OCI-M2 (cell line): ENCODE measurements around the gene DMBT1.

Experiments used
- DNase-seq: peaks from one replicate; lab custom pipeline; 2025; ENCODE audit not compliant: unreplicated experiment; lab: John Stamatoyannopoulos, UW

The DMBT1 gene

DNA sequence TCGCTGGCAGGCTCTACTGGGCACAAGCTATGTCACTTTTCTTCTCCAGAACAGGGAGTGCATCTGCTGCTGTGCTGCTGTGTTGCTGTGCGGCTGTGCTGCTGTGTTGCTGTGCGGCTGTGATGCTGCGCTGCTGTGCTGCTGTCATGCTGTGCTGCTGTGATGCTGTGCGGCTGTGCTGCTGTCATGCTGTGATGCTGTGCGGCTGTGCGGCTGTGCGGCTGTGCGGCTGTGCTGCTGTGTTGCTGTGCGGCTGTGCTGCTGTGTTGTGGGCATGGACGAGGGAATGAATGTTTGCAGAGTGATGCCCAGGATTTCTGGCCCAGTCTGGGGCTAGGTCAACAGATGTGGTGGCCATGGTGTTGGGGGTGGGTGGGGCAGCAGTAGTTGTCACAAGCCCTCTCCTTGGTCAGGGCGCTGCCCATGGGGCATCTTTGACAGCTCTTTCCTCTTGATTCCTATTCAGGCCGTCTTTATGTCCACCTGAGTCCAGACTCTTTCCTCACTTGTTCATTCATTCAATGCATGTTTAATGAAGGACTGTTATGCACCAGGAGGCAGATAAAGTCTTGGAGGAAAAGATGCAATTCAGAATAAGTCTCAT lies 83.5 kb downstream of the DMBT1 start:
- no peak for DNase-seq

DNA sequence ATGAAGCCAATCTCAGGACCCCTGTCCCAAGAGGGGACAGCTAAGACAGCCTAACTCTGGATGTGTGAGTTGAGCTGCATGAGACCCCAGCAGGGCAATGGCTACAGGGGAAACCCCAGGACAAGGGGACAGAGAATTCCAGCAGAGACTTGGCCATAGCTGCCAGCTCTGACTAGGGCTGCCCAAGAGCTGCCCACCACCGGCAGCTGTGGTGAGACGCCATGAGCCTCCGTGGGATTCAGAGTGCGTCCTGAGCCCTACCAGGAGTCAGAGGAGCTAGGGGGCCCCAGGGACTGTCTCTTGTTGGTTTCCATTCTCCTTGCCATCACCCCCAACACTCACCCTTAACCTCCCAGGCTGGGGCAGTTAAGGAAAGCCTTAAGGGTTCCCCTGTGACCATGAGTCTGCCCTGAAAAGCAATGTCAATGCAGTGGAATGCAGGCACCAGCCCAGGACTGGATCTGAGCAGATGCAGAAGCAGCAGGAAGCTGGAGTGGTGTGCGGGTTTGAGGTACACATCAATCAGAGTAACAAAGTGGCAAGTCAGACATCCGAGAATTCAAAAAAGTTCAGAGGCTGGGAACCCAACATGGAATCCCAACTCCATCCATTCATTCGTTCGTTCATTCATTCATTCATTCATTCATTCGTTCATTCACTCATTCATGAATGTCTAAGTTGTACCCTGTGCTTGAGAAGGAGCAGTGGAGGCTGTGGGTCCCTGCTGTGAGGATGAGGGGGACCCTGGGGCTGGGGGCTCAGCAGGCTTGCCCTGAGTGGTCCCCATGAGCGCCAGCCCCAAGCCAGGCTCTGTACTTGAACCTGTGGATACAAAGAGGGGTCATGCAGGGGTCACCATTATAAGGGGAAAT lies 86.2 kb downstream of the DMBT1 start:
- no peak for DNase-seq

DNA sequence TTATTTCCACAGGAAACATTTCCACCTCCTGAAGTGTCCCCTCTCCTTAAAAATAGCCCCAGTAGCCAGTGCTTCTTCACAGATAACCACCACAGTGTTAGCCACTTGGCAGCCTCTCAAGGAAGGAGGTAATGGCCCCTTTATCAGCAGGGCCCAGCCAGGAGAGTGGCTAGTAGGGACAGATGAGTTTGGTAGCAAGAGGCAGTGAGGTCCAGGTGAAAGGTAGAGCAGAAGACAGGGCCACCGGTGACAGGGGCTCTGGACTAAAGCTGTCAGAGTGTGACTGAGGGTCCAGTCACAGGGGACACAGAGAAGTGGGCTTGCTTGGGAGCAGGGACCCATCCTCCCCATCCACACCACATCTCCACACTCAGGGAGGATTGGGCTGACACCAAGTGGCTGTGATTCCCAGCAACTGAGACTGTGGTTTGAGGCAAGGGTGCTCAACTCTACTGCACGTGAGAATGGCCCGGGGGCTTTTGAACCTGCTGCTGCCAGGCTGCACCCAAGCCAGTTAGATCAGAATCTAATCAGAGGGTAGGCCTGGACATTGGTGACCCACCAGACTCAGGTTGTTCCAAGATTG lies 86.9 kb downstream of the DMBT1 start:
- DNase-seq, result no peak

DNA sequence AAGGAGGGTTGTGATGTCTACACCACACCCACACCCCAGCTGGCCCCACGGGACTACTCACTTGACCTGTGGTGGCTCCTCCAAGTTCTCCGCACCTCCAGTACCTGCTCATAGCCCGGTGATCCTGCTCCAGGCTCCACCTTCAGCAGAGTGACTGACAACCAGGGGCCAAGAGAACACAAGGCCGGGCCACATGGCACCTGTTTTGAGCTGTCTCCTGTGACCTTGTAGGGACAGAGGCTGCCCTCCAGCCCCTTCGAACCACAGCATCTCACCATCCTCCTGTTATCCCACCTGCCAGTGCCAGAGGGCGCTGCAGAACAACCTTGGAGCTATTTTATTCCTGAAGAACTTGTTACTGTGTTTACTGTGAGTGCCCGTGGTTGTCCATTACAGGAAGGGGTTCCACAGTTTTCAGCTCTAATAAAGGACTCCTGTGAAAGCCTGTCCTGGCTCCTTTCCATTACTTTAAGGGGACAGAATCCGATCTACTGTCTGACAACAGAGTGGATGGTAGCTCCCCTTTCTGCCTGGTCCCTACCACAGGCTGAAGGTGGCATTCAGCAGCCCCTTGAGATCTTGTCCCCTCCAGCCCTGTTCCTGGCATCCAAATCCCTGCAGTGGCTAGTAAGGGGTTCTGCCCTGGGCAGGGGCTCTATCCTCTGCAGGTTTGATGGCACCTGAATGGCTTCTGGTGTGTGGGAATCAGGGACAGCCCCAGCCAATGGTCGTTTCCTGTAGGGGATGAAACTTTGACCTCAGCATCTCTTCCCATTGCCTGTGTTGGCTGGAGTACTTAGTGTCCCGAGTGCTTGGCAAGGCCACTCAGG lies 88.3 kb downstream of the DMBT1 start:
- no peak for DNase-seq

DNA sequence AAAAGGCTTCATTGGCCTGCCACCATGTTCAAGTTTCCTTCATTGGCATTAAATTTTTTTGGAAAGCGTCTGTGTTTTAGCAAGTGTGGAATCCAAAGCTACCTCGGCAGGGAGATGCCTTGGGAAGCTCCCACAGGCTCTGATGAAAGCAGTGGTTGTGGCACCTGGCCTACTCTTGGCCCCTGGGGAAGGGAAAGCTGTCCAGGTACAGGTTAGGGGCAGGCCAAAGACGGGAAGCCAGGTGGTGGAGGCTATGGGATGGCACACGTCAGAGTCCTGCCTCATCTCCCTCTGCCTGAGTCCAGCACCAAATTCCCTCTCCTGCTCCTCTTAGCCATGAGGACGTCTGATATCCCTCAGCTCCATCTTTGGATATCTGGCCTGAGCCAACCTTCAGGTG lies 89.3 kb downstream of the DMBT1 start:
- DNase-seq, result no peak

DNA sequence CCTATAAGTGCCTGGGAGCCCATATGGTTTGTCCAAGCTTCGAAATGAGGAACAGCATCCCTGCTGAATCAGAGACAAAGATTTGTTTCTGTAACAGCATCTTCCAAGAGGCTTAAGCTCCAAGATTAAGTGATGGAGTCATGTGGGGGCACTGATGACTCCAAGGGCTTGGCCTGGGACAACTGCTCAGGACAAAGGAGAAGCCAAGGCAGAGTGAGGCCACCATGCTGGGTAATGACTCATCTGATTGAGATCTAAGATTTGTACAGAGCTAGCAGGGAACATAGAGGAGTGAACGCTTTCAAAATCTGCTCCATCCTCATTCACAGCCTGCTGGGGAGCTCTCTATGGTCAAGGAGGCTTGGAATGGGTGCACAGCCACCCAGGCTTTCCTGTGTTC lies 89.8 kb downstream of the DMBT1 start:
- DNase-seq, result no peak

DNA sequence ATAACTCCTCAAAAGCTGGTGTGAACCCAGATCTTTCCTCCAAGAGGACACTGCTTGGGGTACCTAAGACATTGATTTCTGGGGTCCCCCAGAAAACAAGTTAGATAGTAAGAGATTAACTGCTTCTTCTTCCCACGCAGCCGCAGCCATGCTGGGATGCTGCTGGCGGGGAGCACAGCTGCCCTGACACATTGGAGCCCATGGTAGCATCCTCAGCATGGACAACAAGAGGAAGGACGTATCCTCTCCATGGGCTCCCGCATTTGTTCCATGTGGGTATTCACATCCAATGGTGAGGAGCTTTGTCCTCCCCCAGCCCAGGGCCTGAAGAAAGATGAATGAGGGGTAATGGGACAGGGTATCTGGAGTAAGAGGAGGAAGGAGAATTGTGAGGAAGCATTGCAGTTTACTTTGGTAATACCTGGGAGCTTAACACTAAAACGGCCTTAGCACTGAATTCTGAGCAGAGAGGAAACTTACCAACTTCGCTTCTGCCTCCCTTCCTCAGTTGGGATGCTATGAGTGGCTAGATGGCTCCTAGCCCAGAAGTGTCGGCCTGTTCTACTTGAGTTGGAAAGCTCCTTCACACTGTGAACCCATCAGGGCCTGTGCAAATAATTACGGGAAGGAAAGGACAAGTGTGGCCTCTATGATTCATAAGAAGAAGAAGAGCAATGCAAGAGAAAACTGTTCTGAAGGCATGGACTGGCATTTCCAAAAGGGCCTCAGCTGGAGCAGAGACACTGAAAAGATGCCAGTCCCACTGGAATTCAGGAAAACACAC lies 95.2 kb downstream of the DMBT1 start:
- DNase-seq, result no peak

DNA sequence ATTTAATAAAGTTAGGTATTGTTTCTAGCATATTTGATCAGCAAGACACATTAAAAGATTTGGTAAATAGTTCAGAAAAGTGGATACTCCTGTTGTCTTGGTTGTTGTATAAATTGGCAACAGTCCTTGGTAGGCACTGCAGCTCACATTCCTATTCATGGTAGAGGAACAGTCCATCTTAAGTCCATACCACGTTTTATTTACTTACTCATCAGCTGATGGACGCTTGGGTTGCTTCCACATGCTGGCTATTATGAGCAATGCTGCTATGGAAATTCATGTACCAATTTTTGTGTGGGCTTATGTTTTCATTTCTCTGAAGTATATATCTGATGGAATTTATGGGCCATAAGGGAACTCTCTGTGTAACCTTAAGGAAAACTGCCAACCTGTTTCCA lies 95.8 kb downstream of the DMBT1 start:
- DNase-seq, result no peak

DNA sequence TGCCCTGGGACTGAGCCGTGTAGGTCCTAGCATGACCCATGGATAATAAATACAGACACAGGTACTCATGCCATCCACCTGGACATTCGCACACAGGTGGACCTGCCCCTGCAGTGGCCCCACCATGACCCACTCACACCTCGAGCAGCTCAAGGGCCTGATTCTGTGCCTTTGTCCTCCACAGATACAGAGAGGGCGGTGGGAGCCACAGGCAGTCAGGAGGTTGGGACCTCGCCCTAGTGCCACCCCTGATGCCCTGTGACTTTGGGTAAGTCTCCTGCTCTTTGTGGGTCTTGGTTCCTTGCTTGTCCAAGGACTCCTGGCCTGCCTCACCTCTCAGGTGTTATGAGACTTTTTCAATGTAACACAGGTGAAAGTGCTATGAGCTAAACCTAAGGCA lies 96.2 kb downstream of the DMBT1 start:
- no peak for DNase-seq

DNA sequence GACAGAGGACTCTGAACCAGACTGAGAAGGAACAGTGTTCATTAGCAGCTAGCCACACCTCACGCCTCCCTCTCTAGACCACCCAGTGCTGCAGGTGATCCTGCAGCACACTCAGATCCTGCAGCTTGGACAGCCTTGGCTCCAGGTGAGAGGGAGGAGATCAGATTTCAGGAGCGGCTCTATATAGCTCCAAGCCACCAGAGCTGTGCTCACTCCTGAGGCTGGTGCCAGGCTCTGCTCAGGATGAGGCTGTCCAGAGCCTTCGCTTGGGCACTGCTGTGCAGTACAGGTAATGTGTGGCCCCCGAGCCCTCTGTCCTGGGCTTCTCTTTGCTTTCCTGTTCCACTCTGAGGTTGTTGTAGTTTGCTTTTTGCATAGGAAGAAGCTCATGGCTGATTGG lies 96.7 kb downstream of the DMBT1 start:
- no peak for DNase-seq

DNA sequence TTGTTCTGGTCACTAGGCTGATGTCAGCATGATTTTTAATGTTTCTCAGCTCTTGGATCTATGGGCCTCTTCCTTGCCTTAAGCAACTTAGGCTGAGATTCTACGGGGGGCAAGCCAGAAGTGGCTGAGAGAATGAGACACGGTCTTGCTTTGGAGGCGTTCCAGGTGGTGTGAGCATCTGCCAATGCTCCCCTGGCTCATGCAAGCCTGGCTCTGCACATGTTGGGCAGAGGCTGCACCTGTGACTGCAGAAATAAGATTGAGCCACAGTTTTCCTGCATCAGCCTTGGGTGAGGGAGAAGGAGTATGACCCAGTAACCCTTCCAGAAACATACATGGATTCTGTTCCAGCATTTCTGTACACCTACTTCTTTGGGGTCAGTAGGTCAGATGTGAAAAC lies 97.2 kb downstream of the DMBT1 start:
- DNase-seq, result no peak

DNA sequence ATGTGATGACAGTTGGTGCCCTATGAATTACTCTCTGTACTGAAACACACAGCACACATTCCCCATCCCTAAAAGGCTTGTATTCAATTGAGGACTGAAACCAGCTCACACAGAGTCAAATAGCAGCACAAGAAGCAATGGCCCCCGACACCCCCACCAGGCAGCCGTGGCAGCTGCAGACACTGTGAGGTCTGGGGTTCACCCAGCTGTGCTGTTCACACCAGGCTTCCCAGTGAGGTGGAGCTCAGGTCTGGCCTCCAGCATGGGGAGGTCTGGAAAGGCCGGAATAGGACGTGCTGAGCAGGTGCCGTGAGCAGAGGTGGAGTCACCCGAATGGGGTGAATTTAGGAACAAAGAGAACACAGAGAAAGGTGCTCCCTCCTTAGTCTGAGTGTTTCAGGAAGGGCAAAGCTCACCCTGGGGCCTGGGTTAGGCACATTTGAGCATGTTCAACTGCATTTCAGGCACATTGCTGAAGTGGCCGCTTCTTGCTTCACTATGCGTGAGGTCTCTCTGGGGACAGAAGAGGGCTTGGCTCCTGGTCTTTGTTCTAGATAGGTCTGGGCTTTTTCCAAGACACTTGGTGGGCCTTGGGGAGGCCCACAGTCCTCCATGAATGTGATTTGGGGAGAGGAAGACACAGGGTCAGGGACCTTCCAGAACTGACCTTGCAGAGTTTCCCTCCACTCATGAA lies 97.9 kb downstream of the DMBT1 start:
- DNase-seq, result no peak

DNA sequence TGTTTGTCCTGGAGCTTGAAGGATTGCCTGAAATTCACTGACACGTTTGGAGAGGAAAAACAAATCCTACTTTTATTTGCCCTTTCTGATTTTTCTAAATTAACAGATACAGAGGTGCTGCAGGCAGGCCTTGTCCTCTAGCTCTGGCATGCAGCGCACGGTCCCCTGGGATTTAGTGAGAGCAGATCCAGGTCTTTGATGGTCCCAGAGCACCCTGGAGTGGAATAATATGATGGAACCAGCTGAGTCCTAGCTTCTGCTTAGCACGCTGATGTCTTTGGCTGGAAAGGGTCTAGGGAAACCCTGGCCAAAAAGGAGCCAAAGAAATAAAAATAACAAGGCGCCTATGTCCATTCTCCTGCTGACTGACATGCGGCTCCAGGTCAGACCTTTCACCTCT lies 98.6 kb downstream of the DMBT1 start:
- DNase-seq, result no peak

DNA sequence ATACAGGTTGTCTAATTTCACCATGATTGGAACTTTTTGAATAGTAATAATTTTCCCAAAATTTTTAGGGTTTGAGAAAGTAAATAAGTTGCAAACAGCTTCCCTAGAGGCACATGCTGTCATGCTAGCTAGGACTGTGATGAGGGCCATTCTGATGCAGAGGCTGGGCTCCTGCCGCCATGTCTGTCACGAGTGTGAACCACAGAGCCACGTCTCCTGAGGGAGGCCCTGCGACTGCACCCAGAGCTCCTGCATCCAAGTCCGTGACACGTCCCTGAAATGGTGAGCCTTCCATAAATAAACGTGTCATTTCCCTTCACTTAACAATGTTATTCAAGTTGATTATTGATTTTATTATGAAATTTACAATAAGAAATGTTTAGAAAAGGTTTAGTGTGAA lies 99.1 kb downstream of the DMBT1 start:
- DNase-seq, result no peak

DNA sequence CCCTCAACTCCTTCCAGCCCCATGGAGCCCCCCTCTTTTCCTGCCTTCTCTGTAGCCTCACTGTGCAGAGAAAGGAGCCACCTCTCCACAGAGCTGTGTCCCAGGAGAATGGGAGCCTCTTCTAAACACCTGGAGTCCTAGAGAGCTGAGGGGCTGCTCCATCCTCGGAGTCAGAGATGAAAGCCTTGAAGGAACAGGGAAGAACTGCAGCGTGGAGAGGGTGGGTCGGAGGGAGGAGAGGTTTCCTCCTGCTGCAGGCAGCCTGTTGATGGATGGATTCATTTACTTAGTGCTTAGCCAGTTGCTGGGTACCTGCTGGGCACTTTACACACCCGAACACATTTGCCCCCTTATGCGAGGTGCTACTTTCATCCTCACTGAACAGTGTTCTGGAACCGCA lies 100.1 kb downstream of the DMBT1 start:
- no peak for DNase-seq

DNA sequence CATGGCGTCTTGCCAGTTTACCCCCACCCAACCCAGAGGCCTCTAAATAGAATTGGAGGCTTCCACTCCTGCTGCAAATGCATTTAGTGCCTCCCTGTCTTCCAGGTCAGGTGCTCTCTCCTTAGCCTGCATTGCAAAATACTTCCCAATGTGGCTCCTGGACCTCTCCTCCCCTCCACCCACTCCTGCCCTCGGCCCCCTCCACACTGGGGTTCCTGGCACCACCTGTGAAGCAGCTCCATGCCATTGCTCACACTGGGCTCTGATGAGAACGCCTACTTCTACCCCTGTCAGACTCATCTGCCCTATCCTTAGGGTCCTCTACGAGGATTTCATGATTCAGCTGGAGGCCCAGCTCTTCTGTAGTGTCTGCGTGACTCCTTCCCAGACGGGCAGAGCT lies 101.7 kb downstream of the DMBT1 start:
- DNase-seq, result no peak

DNA sequence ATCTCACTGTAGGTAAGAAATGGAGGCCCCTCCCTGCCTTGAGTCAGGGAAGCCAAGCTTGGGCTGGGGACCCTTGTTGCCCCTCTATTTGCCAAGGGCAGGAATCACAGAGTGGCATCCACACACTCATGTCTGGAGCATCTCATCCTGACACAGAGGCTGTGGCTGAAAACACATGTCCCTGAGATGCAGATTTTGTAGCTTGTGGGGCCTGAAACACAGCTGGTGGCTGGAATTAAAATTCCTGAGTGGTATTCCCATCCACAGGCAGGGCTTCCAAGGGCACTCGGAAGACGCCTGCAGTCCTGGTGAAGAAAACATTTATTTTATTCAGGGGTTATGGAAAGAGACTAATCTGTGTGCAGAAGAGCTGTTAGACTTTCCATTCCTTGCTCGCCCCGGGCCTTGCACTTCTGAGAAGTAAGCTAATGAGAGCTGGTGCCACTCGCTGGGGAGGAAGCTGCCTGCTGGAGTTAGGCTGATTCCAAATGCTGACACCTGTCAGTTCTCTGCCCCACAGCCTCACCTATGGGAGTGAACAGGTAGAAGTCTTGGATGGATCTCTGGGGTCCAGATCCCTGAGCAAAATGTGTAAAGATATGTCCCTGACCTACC lies 103.1 kb downstream of the DMBT1 start:
- DNase-seq, result no peak

DNA sequence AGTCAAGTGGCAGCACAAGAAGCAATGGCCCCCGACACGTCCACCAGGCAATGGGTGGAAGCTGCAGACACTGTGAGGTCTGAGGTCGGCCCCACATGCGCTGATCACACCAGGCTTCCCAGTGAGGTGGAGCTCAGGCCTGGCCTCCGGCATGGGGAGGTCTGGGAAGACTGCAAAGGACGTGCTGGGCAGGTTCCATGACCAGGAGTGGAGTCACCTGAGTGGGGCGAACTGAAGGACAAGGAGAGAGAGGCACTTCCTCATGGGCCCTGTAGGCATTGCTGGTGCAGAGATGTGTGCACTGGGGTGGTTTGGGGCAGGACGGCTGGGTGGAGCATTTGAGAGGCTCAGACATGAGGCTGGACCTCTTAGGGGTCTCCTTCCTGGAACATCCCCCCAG lies 103.9 kb downstream of the DMBT1 start:
- DNase-seq, result no peak

DNA sequence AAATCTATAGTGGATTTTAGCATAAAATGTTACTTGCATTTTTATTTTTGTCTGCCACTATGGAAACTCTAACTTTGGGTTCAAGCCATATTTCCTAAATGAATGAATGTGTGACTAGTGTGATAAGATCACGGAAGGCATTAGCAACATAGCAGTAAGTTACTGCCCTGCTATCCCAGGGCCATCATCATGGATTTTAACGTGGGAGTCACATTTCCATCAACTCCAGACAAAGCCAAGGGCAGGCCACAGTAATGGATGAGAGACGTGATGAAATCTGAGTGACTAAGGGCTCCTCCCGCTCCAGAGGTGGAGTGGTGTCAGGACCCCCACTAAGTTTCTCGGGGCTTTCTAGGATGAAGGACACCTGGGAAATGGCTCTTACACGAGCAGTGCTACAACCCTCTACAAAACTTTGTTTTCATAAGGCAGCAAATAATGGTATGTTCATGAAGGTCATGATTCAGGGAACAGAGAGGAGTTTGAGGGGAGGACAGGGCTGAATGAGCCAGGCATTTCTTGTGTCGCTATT lies 104.8 kb downstream of the DMBT1 start:
- DNase-seq, result no peak

DNA sequence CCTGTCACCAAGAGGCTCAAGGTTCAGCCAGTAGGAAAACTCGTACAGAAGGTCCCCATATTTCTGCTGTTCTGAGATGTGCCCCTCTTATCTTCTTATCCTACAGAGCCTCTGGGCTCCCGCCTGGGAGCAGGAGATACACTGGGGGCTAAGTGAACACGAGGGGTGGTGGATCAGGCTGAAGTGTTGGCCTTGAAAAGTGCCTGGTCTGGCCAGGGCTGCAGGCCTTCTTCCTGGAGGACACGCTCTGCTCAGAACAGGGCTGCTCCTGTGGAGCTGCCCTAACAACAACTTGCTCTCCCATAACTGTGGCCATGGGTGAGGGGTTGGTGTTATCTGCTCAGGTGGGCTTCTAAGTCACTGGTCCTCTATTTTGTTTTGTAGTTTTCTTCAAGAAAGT lies 105.4 kb downstream of the DMBT1 start:
- DNase-seq, result no peak
